HEK293 (cell line): ENCODE measurements around the gene PTH1R.
A peak's percentile ranks its signal among the peaks of the same experiment; 100 is the strongest.

ENCODE experiments used
- CTCF ChIA-PET: fragments of 350-600 bp; formaldehyde crosslinking; extraction: SDS; loops from one replicate; lab custom pipeline; 2021; ENCODE audit warnings: antibody characterized with exemption; lab: Yijun Ruan, JAX
- POLR2A ChIA-PET: fragments of 300-600 bp; formaldehyde crosslinking; extraction: SDS; loops from one replicate; lab custom pipeline; 2020; ENCODE audit warnings: antibody characterized with exemption, inconsistent platforms; lab: Yijun Ruan, JAX
- H3K27ac ChIP-seq: fragments of 200-500 bp; sonication (Bioruptor generic); 2 replicates; pipeline ENCODE4 v1.5.1; 2014; ENCODE audit warnings: low read depth, low read length, control low read depth, inconsistent platforms; ENCODE audit errors: extremely low read depth
- H3K36me3 ChIP-seq, 2 experiments: fragments of 200-500 bp in 1 of 2; sonication (Bioruptor generic) in 1 of 2; 1 replicate in 1 of 2; 2 replicates in 1 of 2; pipeline ENCODE4 v1.5.1; 2014 to 2017; ENCODE audit warnings: inconsistent platforms in 2 of 2, low read length in 2 of 2; ENCODE audit not compliant: control insufficient read depth in 2 of 2, insufficient read depth in 1 of 2
- H3K4me1 ChIP-seq: fragments of 200-500 bp; sonication (Bioruptor generic); 2 replicates; pipeline ENCODE4 v1.5.1; 2014; ENCODE audit warnings: mild to moderate bottlenecking, low read length, inconsistent platforms; ENCODE audit not compliant: control insufficient read depth, insufficient read depth
- H3K4me3 ChIP-seq: 2 replicates; pipeline ENCODE4 v1.5.1; 2011; ENCODE audit warnings: low read depth, mild to moderate bottlenecking, control low read depth, low read length, moderate library complexity
- H3K9me3 ChIP-seq: fragments of 200-500 bp; sonication (Bioruptor generic); 2 replicates; pipeline ENCODE4 v1.5.1; 2014; ENCODE audit warnings: low read depth, low read length, inconsistent platforms; ENCODE audit not compliant: control insufficient read depth, insufficient read depth
- GLIS2 ChIP-seq: fragments of 450-650 bp; formaldehyde crosslinking; IDR thresholded peaks from 2 replicates; pipeline ENCODE4 v1.5.1; 2016; ENCODE audit warnings: missing biosample characterization, missing genetic modification characterization
- KLF1 ChIP-seq: fragments of 450-650 bp; formaldehyde crosslinking; IDR thresholded peaks from 2 replicates; pipeline ENCODE4 v1.5.1; 2016; ENCODE audit warnings: missing biosample characterization, missing genetic modification characterization
- KLF7 ChIP-seq: fragments of 450-650 bp; formaldehyde crosslinking; IDR thresholded peaks from 2 replicates; pipeline ENCODE4 v1.5.1; 2016; ENCODE audit warnings: missing biosample characterization, missing genetic modification characterization, borderline replicate concordance
- MZF1 ChIP-seq: fragments of 450-650 bp; formaldehyde crosslinking; IDR thresholded peaks from 2 replicates; pipeline ENCODE4 v1.5.1; 2017; ENCODE audit warnings: missing biosample characterization, missing genetic modification characterization, borderline replicate concordance
- RBAK ChIP-seq: fragments of 450-650 bp; formaldehyde crosslinking; IDR thresholded peaks from 2 replicates; pipeline ENCODE4 v1.5.1; 2016; ENCODE audit warnings: missing biosample characterization, missing genetic modification characterization
- SCRT2 ChIP-seq: fragments of 450-650 bp; formaldehyde crosslinking; IDR thresholded peaks from 2 replicates; pipeline ENCODE4 v1.5.1; 2016; ENCODE audit warnings: missing biosample characterization, missing genetic modification characterization
- TCF7L2 ChIP-seq: IDR thresholded peaks from 2 replicates; pipeline ENCODE4 v1.6.1; 2011; ENCODE audit warnings: low read depth, mild to moderate bottlenecking, inconsistent platforms, low read length, moderate library complexity, borderline replicate concordance
- ZBTB44 ChIP-seq: fragments of 450-650 bp; IDR thresholded peaks from 2 replicates; pipeline ENCODE4 v1.5.1; 2018; ENCODE audit warnings: missing biosample characterization, mild to moderate bottlenecking, missing genetic modification characterization
- ZBTB8A ChIP-seq: fragments of 450-650 bp; formaldehyde crosslinking; IDR thresholded peaks from 2 replicates; pipeline ENCODE4 v1.5.1; 2016; ENCODE audit warnings: missing biosample characterization, missing genetic modification characterization
- ZFP69B ChIP-seq: fragments of 450-650 bp; formaldehyde crosslinking; IDR thresholded peaks from 2 replicates; pipeline ENCODE4 v1.5.1; 2016; ENCODE audit warnings: missing biosample characterization, missing genetic modification characterization
- ZIC2 ChIP-seq: fragments of 450-650 bp; formaldehyde crosslinking; IDR thresholded peaks from 2 replicates; pipeline ENCODE4 v1.5.1; 2016; ENCODE audit warnings: missing biosample characterization, missing genetic modification characterization
- ZNF223 ChIP-seq: fragments of 450-650 bp; formaldehyde crosslinking; IDR thresholded peaks from 2 replicates; pipeline ENCODE4 v1.5.1; 2016; ENCODE audit warnings: missing biosample characterization, missing genetic modification characterization
- ZNF335 ChIP-seq: fragments of 450-650 bp; formaldehyde crosslinking; conservative IDR thresholded peaks from 2 replicates; pipeline ENCODE4 v1.5.1; 2016; ENCODE audit warnings: missing biosample characterization, missing genetic modification characterization
- ZNF362 ChIP-seq: fragments of 450-650 bp; formaldehyde crosslinking; IDR thresholded peaks from 2 replicates; pipeline ENCODE4 v1.5.1; 2016; ENCODE audit warnings: missing biosample characterization, missing genetic modification characterization
- ZNF37A ChIP-seq: fragments of 450-650 bp; IDR thresholded peaks from 2 replicates; pipeline ENCODE4 v1.5.1; 2018; ENCODE audit warnings: missing biosample characterization, missing genetic modification characterization
- ZNF621 ChIP-seq: fragments of 450-650 bp; formaldehyde crosslinking; IDR thresholded peaks from 2 replicates; pipeline ENCODE4 v1.5.1; 2017; ENCODE audit warnings: missing biosample characterization, missing genetic modification characterization
- ZNF654 ChIP-seq: fragments of 450-650 bp; formaldehyde crosslinking; IDR thresholded peaks from 2 replicates; pipeline ENCODE4 v1.5.1; 2016; ENCODE audit warnings: low read depth, missing biosample characterization, missing genetic modification characterization
- ZNF776 ChIP-seq: fragments of 450-650 bp; formaldehyde crosslinking; IDR thresholded peaks from 2 replicates; pipeline ENCODE4 v1.5.0; 2017; ENCODE audit warnings: missing biosample characterization, missing genetic modification characterization, borderline replicate concordance
- ZNF791 ChIP-seq: fragments of 450-650 bp; formaldehyde crosslinking; IDR thresholded peaks from 2 replicates; pipeline ENCODE4 v1.5.1; 2016; ENCODE audit warnings: missing biosample characterization, missing genetic modification characterization
- ZNF792 ChIP-seq: fragments of 450-650 bp; formaldehyde crosslinking; IDR thresholded peaks from 2 replicates; pipeline ENCODE4 v1.5.1; 2016; ENCODE audit warnings: missing biosample characterization, missing genetic modification characterization
- TF ChIP-seq, protein P1 (sequence below): fragments of 450-650 bp; formaldehyde crosslinking; IDR thresholded peaks from 2 replicates; pipeline ENCODE4 v1.5.1; 2016; ENCODE audit warnings: missing biosample characterization, missing genetic modification characterization, borderline replicate concordance
- TF ChIP-seq, protein P2 (sequence below): fragments of 450-650 bp; formaldehyde crosslinking; IDR thresholded peaks from 2 replicates; pipeline ENCODE4 v1.5.1; 2016; ENCODE audit warnings: missing biosample characterization, missing genetic modification characterization

The PTH1R gene

DNA sequence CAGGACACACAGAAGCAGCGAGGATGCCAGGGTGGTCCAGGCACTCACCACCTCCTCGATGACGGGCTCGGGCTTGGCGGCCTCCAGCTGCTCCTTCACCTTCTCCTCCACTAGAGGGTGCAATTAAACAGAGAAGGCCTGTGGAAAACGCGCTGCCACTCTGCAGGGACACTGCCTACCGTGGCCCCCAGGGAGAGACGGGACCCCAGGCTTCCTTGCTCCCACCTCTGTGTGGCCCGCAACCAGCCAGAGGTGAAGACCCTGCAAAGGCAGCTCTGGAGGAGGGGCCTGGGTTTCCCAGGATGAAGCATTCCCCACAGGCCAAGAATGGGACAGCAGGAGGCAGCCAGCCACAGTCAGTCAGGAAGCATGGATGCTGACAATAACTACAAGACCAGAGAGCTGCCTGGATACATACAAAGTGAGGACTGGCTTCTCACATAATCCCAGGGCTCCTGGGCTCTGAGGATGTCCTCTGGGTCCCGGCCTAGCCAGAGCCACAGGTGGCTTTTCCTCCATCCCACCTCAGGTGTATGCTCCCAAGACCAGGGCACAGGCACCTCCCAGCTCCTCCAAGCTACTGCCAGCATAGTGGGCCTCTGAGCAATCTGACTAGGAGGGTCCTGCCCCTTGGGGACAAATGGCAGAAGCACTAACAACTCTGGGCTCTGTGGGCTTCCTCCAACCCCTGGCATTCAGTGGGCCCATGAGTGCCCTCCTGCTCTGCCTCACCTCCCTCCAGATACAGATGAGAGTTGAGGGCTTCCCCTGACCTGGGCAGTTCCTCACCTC is 46.2 kb downstream of the PTH1R start (continued):
- TF ChIP-seq, protein P1, sequence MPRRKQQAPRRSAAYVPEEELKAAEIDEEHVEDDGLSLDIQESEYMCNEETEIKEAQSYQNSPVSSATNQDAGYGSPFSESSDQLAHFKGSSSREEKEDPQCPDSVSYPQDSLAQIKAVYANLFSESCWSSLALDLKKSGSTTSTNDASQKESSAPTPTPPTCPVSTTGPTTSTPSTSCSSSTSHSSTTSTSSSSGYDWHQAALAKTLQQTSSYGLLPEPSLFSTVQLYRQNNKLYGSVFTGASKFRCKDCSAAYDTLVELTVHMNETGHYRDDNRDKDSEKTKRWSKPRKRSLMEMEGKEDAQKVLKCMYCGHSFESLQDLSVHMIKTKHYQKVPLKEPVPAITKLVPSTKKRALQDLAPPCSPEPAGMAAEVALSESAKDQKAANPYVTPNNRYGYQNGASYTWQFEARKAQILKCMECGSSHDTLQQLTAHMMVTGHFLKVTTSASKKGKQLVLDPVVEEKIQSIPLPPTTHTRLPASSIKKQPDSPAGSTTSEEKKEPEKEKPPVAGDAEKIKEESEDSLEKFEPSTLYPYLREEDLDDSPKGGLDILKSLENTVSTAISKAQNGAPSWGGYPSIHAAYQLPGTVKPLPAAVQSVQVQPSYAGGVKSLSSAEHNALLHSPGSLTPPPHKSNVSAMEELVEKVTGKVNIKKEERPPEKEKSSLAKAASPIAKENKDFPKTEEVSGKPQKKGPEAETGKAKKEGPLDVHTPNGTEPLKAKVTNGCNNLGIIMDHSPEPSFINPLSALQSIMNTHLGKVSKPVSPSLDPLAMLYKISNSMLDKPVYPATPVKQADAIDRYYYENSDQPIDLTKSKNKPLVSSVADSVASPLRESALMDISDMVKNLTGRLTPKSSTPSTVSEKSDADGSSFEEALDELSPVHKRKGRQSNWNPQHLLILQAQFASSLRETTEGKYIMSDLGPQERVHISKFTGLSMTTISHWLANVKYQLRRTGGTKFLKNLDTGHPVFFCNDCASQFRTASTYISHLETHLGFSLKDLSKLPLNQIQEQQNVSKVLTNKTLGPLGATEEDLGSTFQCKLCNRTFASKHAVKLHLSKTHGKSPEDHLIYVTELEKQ (tag by site-specific recombination), result no peak
- TF ChIP-seq ZNF776 (tag by site-specific recombination) (no peak), ZBTB8A (tag by site-specific recombination) (no peak), ZNF654 (peak; percentile 51), SCRT2 (tag by site-specific recombination) (peak; percentile 41; the same call in 1 of the 2 replicates), ZIC2 (tag by site-specific recombination) (0 out of 2 replicates have a peak, but pooled peaks have one; percentile 17), ZNF223 (tag by site-specific recombination) (peak; percentile 89), KLF7 (tag by site-specific recombination) (no peak), ZNF335 (tag by site-specific recombination) (no peak)

DNA sequence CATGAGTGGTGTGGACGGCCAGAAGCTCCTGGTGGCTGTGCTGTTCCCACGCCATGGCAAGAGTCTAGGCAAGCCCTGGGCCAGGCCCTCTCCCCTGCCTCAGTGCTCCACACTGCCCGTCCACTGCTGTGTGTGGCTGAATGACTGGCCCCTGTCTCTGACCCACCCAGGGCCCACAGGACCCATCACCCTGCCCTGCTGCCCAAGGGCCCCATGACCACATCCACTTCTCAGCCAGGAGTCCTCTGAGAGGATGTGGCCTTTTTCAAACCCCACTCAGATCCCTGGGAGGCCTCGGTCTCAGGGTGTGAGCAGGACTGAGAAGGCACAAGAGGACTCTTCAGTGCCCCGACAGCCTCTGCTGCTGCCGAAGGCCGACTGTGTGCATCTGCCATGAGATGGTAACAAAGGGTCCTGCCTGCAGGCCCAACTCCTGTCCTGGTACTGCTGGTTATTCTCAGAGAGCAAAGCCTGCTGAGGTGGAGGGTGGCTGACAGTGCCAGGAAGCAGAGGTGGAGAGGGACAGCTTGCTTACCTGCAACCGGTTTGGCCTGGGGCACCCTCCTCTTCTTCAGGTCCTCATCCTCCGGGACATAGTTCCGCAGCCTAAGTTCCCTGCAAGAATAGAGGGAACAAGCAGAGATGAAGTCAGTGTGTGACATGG is 47.5 kb downstream of the PTH1R start:
- H3K4me3 ChIP-seq, result no peak overlapping the region
- no peaks in the 10 kb centered on the region for H3K4me1 ChIP-seq
- no peaks in the 10 kb centered on the region for H3K9me3 ChIP-seq
- TF ChIP-seq ZIC2 (tag by site-specific recombination), result no peak
- no peak for TF ChIP-seq ZFP69B
- no peak for TF ChIP-seq MZF1 (tag by site-specific recombination)
- TF ChIP-seq KLF1 (tag by site-specific recombination), result no peak
- TF ChIP-seq GLIS2, result no peak
- no peak for TF ChIP-seq ZNF792 (tag by site-specific recombination)
- no peak for TF ChIP-seq TCF7L2
- TF ChIP-seq ZNF335 (tag by site-specific recombination), result no peak
- TF ChIP-seq ZNF37A (tag by site-specific recombination), result no peak
- TF ChIP-seq, protein P2, sequence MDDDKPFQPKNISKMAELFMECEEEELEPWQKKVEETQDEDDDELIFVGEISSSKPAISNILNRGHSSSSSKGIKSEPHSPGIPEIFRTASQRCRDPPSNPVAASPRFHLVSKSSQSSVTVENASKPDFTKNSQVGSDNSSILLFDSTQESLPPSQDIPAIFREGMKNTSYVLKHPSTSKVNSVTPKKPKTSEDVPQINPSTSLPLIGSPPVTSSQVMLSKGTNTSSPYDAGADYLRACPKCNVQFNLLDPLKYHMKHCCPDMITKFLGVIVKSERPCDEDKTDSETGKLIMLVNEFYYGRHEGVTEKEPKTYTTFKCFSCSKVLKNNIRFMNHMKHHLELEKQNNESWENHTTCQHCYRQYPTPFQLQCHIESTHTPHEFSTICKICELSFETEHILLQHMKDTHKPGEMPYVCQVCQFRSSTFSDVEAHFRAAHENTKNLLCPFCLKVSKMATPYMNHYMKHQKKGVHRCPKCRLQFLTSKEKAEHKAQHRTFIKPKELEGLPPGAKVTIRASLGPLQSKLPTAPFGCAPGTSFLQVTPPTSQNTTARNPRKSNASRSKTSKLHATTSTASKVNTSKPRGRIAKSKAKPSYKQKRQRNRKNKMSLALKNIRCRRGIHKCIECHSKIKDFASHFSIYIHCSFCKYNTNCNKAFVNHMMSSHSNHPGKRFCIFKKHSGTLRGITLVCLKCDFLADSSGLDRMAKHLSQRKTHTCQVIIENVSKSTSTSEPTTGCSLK (tag by site-specific recombination), result no peak
- no peak for TF ChIP-seq ZBTB44 (tag by site-specific recombination)
- TF ChIP-seq RBAK, result no peak
- no peak for TF ChIP-seq ZNF362
- no peak for TF ChIP-seq ZNF791 (tag by site-specific recombination)
- no peak for TF ChIP-seq ZNF621 (tag by site-specific recombination)
- peaks cover 3 to 89% of the 10 kb centered on the region in 2 experiments; a peak in 2 of 3 replicates for H3K36me3 ChIP-seq
- POLR2A ChIA-PET, result no interaction called here
- no peak overlapping the region for H3K27ac ChIP-seq
- CTCF ChIA-PET, result interaction anchor here (0.6 to 0.9 kb wide), 2 partner anchors 16 to 1414 kb away, joined by 3 to 4 read pairs; no protein-coding TSS in a partner anchor
